CD4-positive, alpha-beta T cell treated with Interleukin-6 for 4 hours (primary cell): ENCODE measurements around the gene DGKZ.
A peak's percentile ranks its signal among the peaks of the same experiment; 100 is the strongest.
"Not testable (repeated sequence)": the region's sequence is repeated elsewhere in the genome, so short reads cannot be mapped to it uniquely, and the experiment has no call there.

Experiments
- DNase-seq: peaks from one replicate; pipeline ENCODE4 v3.0.0-alpha.2; 2020; ENCODE audit warnings: mixed read lengths

DGKZ gene

GRCh38 chr11:46346886-46347636 is at the start of gene DGKZ:
Gene DGKZ, plus strand, starts transcription at chr11:46347463. Its CDS starts 197 bp downstream, at chr11:46347660.
- DNase-seq: peak; percentile 86

GRCh38 chr11:46298699-46299433 is 48.4 kb upstream of the DGKZ start:
- no peak for DNase-seq

GRCh38 chr11:46299451-46299961 is 47.8 kb upstream of the DGKZ start:
- no peak for DNase-seq

- DNase-seq: no peak
Observed at GRCh38 chr11:46300270-46300669, 47.0 kb upstream of the DGKZ start.

GRCh38 chr11:46302866-46303265 is 44.4 kb upstream of the DGKZ start:
- DNase-seq: no peak

- DNase-seq: not testable (repeated sequence)
Observed at GRCh38 chr11:46304036-46304435, 43.2 kb upstream of the DGKZ start.

- DNase-seq: no peak
Observed at GRCh38 chr11:46304605-46305179, 42.6 kb upstream of the DGKZ start.

GRCh38 chr11:46305295-46305694 is 42.0 kb upstream of the DGKZ start:
- peak; percentile 30 for DNase-seq

GRCh38 chr11:46306296-46306853 is 40.9 kb upstream of the DGKZ start:
- DNase-seq: no peak

GRCh38 chr11:46307369-46307768 is 39.9 kb upstream of the DGKZ start:
- DNase-seq: no peak

- no peak for DNase-seq
Observed at GRCh38 chr11:46307785-46308341, 39.4 kb upstream of the DGKZ start.

GRCh38 chr11:46308631-46309419 is 38.4 kb upstream of the DGKZ start:
- DNase-seq: peak; percentile 78

GRCh38 chr11:46309814-46310259 is 37.4 kb upstream of the DGKZ start:
- peak; percentile 19 for DNase-seq

- peak; percentile 77 for DNase-seq
Observed at GRCh38 chr11:46315033-46315738, 32.1 kb upstream of the DGKZ start.

GRCh38 chr11:46315783-46316563 is 31.3 kb upstream of the DGKZ start:
- no peak for DNase-seq

GRCh38 chr11:46319074-46319453 is 28.2 kb upstream of the DGKZ start:
- no peak for DNase-seq

- no peak for DNase-seq
Observed at GRCh38 chr11:46321757-46322156, 25.5 kb upstream of the DGKZ start.

GRCh38 chr11:46322759-46323158 is 24.5 kb upstream of the DGKZ start:
- DNase-seq: no peak

- DNase-seq: no peak
Observed at GRCh38 chr11:46326813-46327416, 20.3 kb upstream of the DGKZ start.

- no peak for DNase-seq
Observed at GRCh38 chr11:46327829-46328228, 19.4 kb upstream of the DGKZ start.
